K562 treated with DMSO at 1 percent for 48 hours (cell line): ENCODE results near the gene C16orf89. TPM values are rescaled to one million over a fixed set of nuclear protein-coding genes. Genes with fewer than 3 reads are reported as not detected.

ENCODE experiments used
- total RNA-seq: library from RNA; unstranded; fragments of 300-600 nt; gene quantifications from 2 replicates; pipeline ENCODE4 v1.2.3, GENCODE V29; 2022; ENCODE audit warnings: low replicate concordance; ENCODE audit errors: extremely low read depth

Gene C16orf89, protein sequence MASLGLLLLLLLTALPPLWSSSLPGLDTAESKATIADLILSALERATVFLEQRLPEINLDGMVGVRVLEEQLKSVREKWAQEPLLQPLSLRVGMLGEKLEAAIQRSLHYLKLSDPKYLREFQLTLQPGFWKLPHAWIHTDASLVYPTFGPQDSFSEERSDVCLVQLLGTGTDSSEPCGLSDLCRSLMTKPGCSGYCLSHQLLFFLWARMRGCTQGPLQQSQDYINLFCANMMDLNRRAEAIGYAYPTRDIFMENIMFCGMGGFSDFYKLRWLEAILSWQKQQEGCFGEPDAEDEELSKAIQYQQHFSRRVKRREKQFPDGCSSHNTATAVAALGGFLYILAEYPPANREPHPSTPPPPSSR
- total RNA-seq, result not detected in 2 replicates

DNA sequence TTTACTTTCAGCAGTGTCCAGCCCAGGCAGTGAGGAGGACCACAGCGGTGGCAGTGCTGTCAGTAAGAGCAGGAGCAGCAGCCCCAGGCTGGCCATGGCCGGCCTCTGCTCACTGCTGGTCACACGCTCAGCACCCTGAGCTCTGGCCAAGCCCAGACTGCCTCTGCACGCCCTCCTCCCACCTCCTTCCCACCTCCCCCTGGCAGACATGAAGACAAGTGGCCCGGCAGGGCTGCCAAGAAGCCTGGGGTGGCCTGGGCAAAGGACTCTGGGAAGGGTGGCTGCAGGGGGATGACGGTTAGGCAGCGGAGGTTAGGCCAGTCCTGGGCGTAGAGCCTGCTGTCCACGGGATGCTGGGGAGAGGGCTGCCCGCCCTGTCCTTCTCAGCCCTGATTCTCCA, at the start of gene C16orf89:
Gene C16orf89, minus strand, starts transcription at position 144 of the 400 bp plus-strand sequence. Its CDS starts 48 bp downstream, at position 96.

DNA sequence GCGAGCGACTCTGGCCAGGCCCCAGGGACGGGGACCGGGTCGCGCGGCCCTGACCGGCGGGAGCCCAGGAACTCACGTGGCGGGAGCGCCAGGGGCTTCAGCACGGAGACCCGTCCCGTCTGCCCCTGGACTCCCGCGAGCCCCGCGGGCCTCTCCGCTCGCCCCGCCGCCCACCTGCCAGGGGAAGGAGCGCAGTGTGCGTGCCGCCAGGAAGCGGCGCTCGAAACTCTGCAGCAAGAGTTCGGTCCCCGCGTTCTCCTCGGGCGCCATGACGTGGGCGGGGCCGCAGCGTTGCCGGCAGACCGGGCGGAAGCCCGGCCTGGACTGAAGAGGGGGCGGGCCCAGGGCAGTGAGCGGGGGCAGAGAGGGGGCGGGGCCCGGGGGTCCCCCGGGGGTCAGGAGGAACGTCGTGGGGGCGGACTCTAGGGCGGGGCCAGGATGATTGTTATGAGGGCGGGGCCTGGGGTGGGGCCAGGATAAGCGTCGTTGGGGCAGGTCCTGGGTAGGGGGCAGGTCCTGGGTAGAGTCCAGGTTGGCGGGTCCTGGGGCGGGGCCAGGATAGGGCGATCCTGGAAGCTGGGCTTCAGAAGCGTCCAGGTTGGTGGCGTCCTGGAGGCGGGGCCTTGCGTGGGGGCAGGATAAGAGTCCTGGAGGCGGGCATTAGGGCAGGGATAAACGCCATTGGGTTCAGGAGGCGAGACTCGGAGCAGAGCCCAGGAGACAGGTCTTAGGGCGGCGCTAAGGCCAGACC, 31.9 kb upstream of the C16orf89 start, which contains the start of gene EEF2KMT:
Gene EEF2KMT, minus strand, starts transcription at position 326 of the 751 bp plus-strand sequence. Its CDS starts 56 bp downstream, at position 270.

DNA sequence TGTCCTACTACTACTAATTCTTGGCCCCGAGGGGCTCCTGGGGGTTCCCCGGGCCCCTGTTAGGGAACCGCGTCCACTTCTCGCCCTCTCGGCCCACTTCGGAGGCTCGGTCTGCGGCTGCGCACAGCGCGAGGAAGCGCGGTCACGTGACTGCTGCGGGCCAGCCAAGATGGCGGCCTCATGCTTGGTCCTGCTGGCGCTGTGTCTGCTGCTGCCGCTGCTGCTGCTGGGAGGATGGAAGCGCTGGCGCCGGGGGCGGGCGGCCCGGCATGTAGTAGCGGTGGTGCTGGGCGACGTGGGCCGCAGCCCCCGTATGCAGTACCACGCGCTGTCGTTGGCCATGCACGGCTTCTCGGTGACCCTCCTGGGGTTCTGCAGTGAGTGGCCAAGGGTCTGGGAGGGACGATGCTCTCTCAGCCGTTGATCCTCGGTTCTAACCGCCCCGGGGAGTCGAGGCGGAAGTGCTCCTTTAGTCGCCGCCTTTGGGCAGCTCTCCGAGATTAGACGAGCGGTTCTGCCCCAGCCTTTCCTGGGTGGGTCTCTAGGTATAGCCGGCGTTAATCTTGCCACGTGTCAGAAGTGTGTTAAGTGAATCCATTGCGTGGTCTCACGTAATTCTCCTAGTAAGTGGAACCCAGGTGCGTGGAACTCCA, 6.1 kb upstream of the C16orf89 start, which contains the start of gene ALG1:
Gene ALG1, plus strand, starts transcription at position 163 of the 653 bp plus-strand sequence. Its CDS starts 7 bp downstream, at position 170.

DNA sequence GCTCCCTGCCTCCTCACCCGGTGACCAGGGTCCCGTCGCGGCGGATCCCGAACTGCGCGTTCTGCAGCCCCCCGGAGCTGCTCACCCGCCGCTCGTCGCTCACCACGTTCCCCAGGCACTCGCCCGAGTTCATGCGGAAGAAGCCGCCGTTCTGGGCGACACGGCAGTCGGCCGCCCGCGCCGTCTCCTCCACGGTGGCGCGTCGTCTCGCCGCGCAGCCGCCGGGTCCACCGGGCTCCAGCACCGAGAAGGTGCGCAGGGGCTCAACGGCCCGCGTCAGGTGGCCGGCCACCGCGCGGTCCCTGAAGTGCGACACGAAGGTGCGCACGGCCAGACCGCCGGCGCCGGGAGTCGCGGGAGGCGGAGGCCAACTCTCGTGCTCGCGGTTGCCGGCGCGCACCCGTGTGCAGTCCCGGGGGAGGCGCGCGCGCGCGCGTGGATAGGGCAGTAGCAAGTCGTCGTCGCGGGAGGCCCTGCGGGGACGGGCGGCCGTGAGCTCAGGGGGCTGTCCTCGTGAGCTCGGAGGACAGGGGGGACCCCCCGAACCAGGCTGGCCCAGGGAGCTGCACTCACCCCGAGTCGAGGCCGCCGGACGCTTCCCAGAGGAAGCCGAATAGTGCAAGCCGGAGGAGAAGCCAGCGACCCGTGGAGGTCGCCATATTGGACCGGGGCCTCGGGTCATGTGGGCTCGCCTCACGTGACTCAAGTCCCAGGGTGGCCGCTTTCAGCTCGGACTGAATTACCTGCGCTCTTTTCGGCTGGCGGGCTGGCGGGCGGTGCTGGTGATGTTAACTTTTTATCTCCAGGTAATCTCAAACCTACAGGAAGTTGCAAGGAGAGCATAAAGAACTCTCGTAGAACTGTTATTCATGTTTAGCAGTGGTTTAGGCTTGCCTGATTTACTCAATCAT, 32.2 kb downstream of the C16orf89 start, which contains the start of gene NAGPA:
Gene NAGPA, minus strand, starts transcription at position 680 of the 911 bp plus-strand sequence. Its CDS starts 21 bp downstream, at position 659.

Other genes with a start within 250 kb of the C16orf89 start
- gene GLYR1, start 218.7 kb downstream of the C16orf89 start, total RNA-seq, result not detected in 2 replicates
- not detected in 2 replicates for gene UBN1, start 218.5 kb downstream of the C16orf89 start, total RNA-seq
- not detected in 2 replicates for gene PPL, start 128.8 kb downstream of the C16orf89 start, total RNA-seq
- not detected in 2 replicates for gene SEC14L5, start 107.6 kb downstream of the C16orf89 start, total RNA-seq
- not detected in 2 replicates for gene NAGPA, start 32.0 kb downstream of the C16orf89 start, total RNA-seq
- gene ALG1, start 5.9 kb upstream of the C16orf89 start, total RNA-seq, result not detected in 2 replicates
- not detected in 2 replicates for gene EEF2KMT, start 31.8 kb upstream of the C16orf89 start, total RNA-seq